GM20000 (cell line): ENCODE measurements around the gene NLRP3.

Source experiments
- DNase-seq: peaks from one replicate; pipeline ENCODE4 v3.0.0; 2012; ENCODE audit warnings: low spot score
- CTCF ChIP-seq: IDR thresholded peaks from 2 replicates; pipeline ENCODE4 v1.5.1; 2012; ENCODE audit warnings: mild to moderate bottlenecking, control low read depth; ENCODE audit errors: extremely low read depth, missing control alignments

The NLRP3 gene

GRCh38 chr1:247441606-247442005 is 25.6 kb downstream of the NLRP3 start:
- no peak for TF ChIP-seq CTCF
- DNase-seq, result no peak

DNA sequence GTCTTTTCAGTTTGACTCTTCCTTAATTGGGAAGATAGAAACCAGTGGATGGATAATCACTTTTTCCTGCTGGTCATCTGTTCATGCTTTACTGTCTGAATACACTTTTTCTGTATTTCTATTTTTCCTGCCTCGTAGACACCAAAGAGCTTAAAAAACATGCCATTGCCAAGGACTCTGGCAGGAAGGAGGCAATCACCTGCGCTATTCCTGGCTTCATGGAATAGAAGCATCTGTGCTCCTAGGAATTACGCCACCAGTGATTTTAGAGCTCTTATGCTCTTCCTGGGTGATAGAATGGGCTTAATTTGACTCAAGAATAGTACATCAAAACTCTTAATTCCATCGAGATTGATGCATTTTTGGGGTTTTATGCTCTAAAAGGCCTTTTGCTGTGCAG is 26.2 kb downstream of the NLRP3 start:
- no peak for DNase-seq
- TF ChIP-seq CTCF, result no peak

GRCh38 chr1:247443641-247444040 is 27.7 kb downstream of the NLRP3 start:
- TF ChIP-seq CTCF, result no peak
- no peak for DNase-seq

DNA sequence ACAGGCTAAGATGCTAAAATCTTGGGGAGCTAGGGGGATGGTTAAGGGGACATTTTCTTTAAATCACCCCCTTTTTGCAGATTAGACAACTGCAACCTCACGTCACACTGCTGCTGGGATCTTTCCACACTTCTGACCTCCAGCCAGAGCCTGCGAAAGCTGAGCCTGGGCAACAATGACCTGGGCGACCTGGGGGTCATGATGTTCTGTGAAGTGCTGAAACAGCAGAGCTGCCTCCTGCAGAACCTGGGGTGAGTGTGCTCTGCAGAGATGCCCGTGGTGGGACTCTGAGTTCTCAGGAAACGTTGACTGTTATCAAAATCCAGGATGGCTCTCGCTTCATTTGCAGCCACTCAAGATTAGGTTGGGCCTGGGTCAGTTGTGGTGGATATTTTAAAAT is 28.6 kb downstream of the NLRP3 start:
- no peak for TF ChIP-seq CTCF
- DNase-seq, result no peak

- no peak for TF ChIP-seq CTCF
- no peak for DNase-seq
Measured at GRCh38 chr1:247445526-247446356, 29.8 kb downstream of the NLRP3 start.

- TF ChIP-seq CTCF, result no peak
- no peak for DNase-seq
Measured at GRCh38 chr1:247447162-247447909, 31.4 kb downstream of the NLRP3 start.

DNA sequence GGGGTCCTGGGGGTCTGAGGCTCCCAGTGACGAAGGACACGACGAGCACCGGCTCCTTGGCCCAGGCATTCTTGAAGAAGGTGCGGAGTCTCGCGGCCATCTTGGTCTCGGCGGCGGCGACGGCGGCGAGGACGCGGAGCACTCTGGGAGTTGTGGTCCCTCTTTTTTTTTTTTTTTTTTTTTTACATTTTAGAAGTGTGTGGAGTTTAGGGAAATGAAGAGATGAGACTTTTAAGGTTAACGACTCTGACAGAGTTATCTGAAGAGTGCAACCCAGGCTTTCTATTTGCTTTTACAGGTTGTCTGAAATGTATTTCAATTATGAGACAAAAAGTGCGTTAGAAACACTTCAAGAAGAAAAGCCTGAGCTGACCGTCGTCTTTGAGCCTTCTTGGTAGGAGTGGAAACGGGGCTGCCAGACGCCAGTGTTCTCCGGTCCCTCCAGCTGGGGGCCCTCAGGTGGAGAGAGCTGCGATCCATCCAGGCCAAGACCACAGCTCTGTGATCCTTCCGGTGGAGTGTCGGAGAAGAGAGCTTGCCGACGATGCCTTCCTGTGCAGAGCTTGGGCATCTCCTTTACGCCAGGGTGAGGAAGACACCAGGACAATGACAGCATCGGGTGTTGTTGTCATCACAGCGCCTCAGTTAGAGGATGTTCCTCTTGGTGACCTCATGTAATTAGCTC is 32.3 kb downstream of the NLRP3 start:
- no peak for TF ChIP-seq CTCF
- DNase-seq, result no peak
